ENCODE data around the gene FAR2. TPM values are rescaled to one million over a fixed set of nuclear protein-coding genes. Genes with fewer than 3 reads are reported as not detected.
A peak's percentile ranks its signal among the peaks of the same experiment; 100 is the strongest.

FAR2 gene
- total and polyA plus RNA-seq, 8 donors: 1.7 to 96.7 (median 3.3) TPM; not detected in 1

GRCh38 chr12:29145372-29146170 is 3.5 kb upstream of the FAR2 start:
- no peak overlapping the region for H3K27ac ChIP-seq
- DNase-seq: no peak
- WGBS, 5 donors: 87 to 89% (median 89%) methylated on average over 14 of the region's 14 CpGs
- H3K4me3 ChIP-seq: no peak overlapping the region
- H3K27me3 ChIP-seq: peaks cover 0 to 13% (median 0%) of the 10 kb centered on the region in 3 donors
- intact Hi-C loops (cut with DNase I; ENCODE audit: low total_unique reads): no loop called here
- no peaks in the 10 kb centered on the region for H3K9me3 ChIP-seq
- H3K36me3 ChIP-seq: no peaks in the 10 kb centered on the region
- H3K4me1 ChIP-seq: peaks cover 0 to 26% (median 23%) of the 10 kb centered on the region in 4 donors
- TF ChIP-seq, protein P1, sequence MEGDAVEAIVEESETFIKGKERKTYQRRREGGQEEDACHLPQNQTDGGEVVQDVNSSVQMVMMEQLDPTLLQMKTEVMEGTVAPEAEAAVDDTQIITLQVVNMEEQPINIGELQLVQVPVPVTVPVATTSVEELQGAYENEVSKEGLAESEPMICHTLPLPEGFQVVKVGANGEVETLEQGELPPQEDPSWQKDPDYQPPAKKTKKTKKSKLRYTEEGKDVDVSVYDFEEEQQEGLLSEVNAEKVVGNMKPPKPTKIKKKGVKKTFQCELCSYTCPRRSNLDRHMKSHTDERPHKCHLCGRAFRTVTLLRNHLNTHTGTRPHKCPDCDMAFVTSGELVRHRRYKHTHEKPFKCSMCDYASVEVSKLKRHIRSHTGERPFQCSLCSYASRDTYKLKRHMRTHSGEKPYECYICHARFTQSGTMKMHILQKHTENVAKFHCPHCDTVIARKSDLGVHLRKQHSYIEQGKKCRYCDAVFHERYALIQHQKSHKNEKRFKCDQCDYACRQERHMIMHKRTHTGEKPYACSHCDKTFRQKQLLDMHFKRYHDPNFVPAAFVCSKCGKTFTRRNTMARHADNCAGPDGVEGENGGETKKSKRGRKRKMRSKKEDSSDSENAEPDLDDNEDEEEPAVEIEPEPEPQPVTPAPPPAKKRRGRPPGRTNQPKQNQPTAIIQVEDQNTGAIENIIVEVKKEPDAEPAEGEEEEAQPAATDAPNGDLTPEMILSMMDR (IDR thresholded peaks at IDR 0.05): no peak
- TF ChIP-seq EP300 (IDR thresholded peaks at IDR 0.05) (no peak), POLR2AphosphoS5 (IDR thresholded peaks at IDR 0.05) (no peak), POLR2A (IDR thresholded peaks at IDR 0.05) (no peak)

- intact Hi-C loops (cut with DNase I; ENCODE audit: low total_unique reads): no loop called here
- H3K27me3 ChIP-seq: peaks cover 0 to 13% (median 0%) of the 10 kb centered on the region in 3 donors
- H3K9me3 ChIP-seq: no peaks in the 10 kb centered on the region
- no peaks in the 10 kb centered on the region for H3K36me3 ChIP-seq
- DNase-seq: no peak
- H3K27ac ChIP-seq: no peak overlapping the region
- H3K4me1 ChIP-seq: peaks cover 0 to 31% (median 24%) of the 10 kb centered on the region in 4 donors
- TF ChIP-seq, protein P1 (IDR thresholded peaks at IDR 0.05): no peak
- TF ChIP-seq POLR2A (IDR thresholded peaks at IDR 0.05) (no peak), POLR2AphosphoS5 (IDR thresholded peaks at IDR 0.05) (no peak), EP300 (IDR thresholded peaks at IDR 0.05) (no peak)
- H3K4me3 ChIP-seq: no peak overlapping the region
Observed at GRCh38 chr12:29146196-29146595, 2.9 kb upstream of the FAR2 start.

- H3K27me3 ChIP-seq: peaks cover 0 to 13% (median 0%) of the 10 kb centered on the region in 3 donors
- H3K36me3 ChIP-seq: no peaks in the 10 kb centered on the region
- WGBS, 5 donors: 14 to 19% (median 15%) methylated on average over 14 of the region's 14 CpGs
- TF ChIP-seq POLR2AphosphoS5 (IDR thresholded peaks at IDR 0.05): no peak
- peak overlapping the region; percentile 64 to 78 (median 70) for H3K4me3 ChIP-seq
- H3K27ac ChIP-seq: peak overlapping the region in 4 of 5 donors; percentile 77 to 87 (median 78)
- DNase-seq: peak in 1 of 2 donors; percentile 41
- intact Hi-C loops (cut with DNase I; ENCODE audit: low total_unique reads): no loop called here
- H3K9me3 ChIP-seq: no peaks in the 10 kb centered on the region
- peaks cover 0 to 46% (median 28%) of the 10 kb centered on the region in 4 donors for H3K4me1 ChIP-seq
Observed at GRCh38 chr12:29147731-29148595, 1.1 kb upstream of the FAR2 start.

DNA sequence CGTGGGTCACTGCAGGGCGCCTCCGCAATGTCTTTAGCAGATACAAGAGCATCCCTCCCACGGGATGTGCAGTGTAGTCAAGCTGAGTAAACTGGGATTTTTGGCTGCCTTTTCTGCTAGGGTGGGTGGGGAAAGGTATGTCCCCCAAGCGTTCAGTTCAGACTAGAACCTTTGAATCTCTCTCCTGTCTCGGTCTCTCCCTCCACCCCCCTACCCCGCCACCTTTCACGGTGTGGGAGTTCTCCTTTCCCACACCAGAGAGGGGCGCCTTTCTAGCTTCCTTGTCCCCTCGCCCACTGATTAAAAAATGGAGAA is 525 bp upstream of the FAR2 start:
- no peak for TF ChIP-seq POLR2A (IDR thresholded peaks at IDR 0.05)
- TF ChIP-seq, protein P1 (IDR thresholded peaks at IDR 0.05): no peak
- no peak for TF ChIP-seq POLR2AphosphoS5 (IDR thresholded peaks at IDR 0.05)
- TF ChIP-seq EP300 (IDR thresholded peaks at IDR 0.05): no peak
- peaks cover 0 to 13% (median 0%) of the 10 kb centered on the region in 3 donors for H3K27me3 ChIP-seq
- 1 to 10% (median 6%) methylated on average over 10 of the region's 10 CpGs for WGBS, 5 donors
- H3K9me3 ChIP-seq: no peaks in the 10 kb centered on the region
- no peaks in the 10 kb centered on the region for H3K36me3 ChIP-seq
- H3K27ac ChIP-seq: peak overlapping the region; percentile 55 to 87 (median 78)
- DNase-seq: no peak
- intact Hi-C loops (cut with DNase I; ENCODE audit: low total_unique reads): no loop called here
- peak overlapping the region; percentile 64 to 78 (median 70) for H3K4me3 ChIP-seq
- peaks cover 0 to 47% (median 29%) of the 10 kb centered on the region in 4 donors for H3K4me1 ChIP-seq
